Endothelial cell (in vitro differentiated cells): ENCODE measurements around the gene SRSF5. TPM values are rescaled to one million over a fixed set of nuclear protein-coding genes. Genes with fewer than 3 reads are reported as not detected.

ENCODE experiments used
- DNase-seq: peaks from one replicate; pipeline ENCODE4 v3.0.0; 2021; ENCODE audit warnings: low spot score
- H3K27ac Mint-ChIP-seq: one replicate; pipeline ENCODE4 v1.8.0; 2021; ENCODE audit warnings: mixed read lengths, inconsistent platforms; ENCODE audit not compliant: unreplicated experiment
- H3K27me3 Mint-ChIP-seq: one replicate; pipeline ENCODE4 v1.8.0; 2021; ENCODE audit warnings: mild to moderate bottlenecking, moderate library complexity, mixed read lengths, inconsistent platforms; ENCODE audit not compliant: unreplicated experiment
- H3K36me3 Mint-ChIP-seq: one replicate; pipeline ENCODE4 v1.8.0; 2021; ENCODE audit warnings: mild to moderate bottlenecking, low read depth, mixed read lengths, inconsistent platforms; ENCODE audit not compliant: unreplicated experiment
- H3K4me1 Mint-ChIP-seq: one replicate; pipeline ENCODE4 v1.8.0; 2021; ENCODE audit warnings: mild to moderate bottlenecking, mixed read lengths, inconsistent platforms; ENCODE audit not compliant: unreplicated experiment
- H3K4me3 Mint-ChIP-seq: one replicate; pipeline ENCODE4 v1.8.0; 2021; ENCODE audit warnings: mild to moderate bottlenecking, mixed read lengths, inconsistent platforms; ENCODE audit not compliant: unreplicated experiment
- H3K9me3 Mint-ChIP-seq: one replicate; pipeline ENCODE4 v1.8.0; 2021; ENCODE audit warnings: mixed read lengths, inconsistent platforms; ENCODE audit not compliant: unreplicated experiment
- CTCF ChIP-seq: fragments of 200-600 bp; sonication (generic); IDR thresholded peaks from one replicate; pipeline ENCODE4 v1.5.0; 2021; ENCODE audit warnings: antibody characterized with exemption; ENCODE audit not compliant: unreplicated experiment
- total RNA-seq: library from RNA; stranded (reverse); fragmentation: NEBNext Ultra II Directional; extraction: Animal tissue kit (Norgen Biotek cat#: 25700); gene quantifications from one replicate; pipeline ENCODE4 v1.2.1, GENCODE V29; 2021; ENCODE audit not compliant: unreplicated experiment

Gene SRSF5
- total RNA-seq, 1 donor from 2014 or later, result 241 TPM

GRCh38 chr14:69773571-69774276 is 6.8 kb downstream of the SRSF5 start:
- TF ChIP-seq CTCF, result no peak
- Mint-ChIP-seq H3K27me3 (peaks cover 7% of the 10 kb centered on the region), H3K9me3 (no peaks in the 10 kb centered on the region), H3K4me1 (peaks cover 12% of the 10 kb centered on the region), H3K27ac (no peak overlapping the region), H3K36me3 (peaks cover 64% of the 10 kb centered on the region), H3K4me3 (no peak overlapping the region)
- DNase-seq, result no peak

- no peak for TF ChIP-seq CTCF
- Mint-ChIP-seq H3K4me1 (peaks cover 3% of the 10 kb centered on the region), H3K36me3 (peaks cover 60% of the 10 kb centered on the region), H3K4me3 (no peak overlapping the region), H3K27ac (no peak overlapping the region), H3K27me3 (peaks cover 2% of the 10 kb centered on the region), H3K9me3 (no peaks in the 10 kb centered on the region)
- DNase-seq, result no peak
These were observed 8.1 kb downstream of the SRSF5 start for GRCh38 chr14:69775012-69775411.

GRCh38 chr14:69776875-69777453 is 10.0 kb downstream of the SRSF5 start:
- Mint-ChIP-seq H3K27me3 (peaks cover 2% of the 10 kb centered on the region), H3K36me3 (peaks cover 44% of the 10 kb centered on the region), H3K27ac (peak overlapping the region; percentile 9), H3K9me3 (no peaks in the 10 kb centered on the region), H3K4me1 (no peaks in the 10 kb centered on the region), H3K4me3 (peak overlapping the region; percentile 43)
- no peak for DNase-seq
- TF ChIP-seq CTCF, result no peak

GRCh38 chr14:69779088-69779487 is 12.1 kb downstream of the SRSF5 start:
- no peak for TF ChIP-seq CTCF
- H3K27ac Mint-ChIP-seq, result no peak overlapping the region
- H3K36me3 Mint-ChIP-seq, result peaks cover 31% of the 10 kb centered on the region
- no peak for DNase-seq
- no peaks in the 10 kb centered on the region for H3K9me3 Mint-ChIP-seq
- H3K27me3 Mint-ChIP-seq, result no peaks in the 10 kb centered on the region
- no peaks in the 10 kb centered on the region for H3K4me1 Mint-ChIP-seq
- H3K4me3 Mint-ChIP-seq, result no peak overlapping the region

GRCh38 chr14:69780092-69780491 is 13.2 kb downstream of the SRSF5 start:
- H3K27ac Mint-ChIP-seq, result no peak overlapping the region

More at GRCh38 chr14:69780092-69780491, 13.2 kb downstream of the SRSF5 start:
- H3K27me3 Mint-ChIP-seq, result no peaks in the 10 kb centered on the region
- no peak for DNase-seq
- no peak overlapping the region for H3K4me3 Mint-ChIP-seq
- no peaks in the 10 kb centered on the region for H3K9me3 Mint-ChIP-seq
- TF ChIP-seq CTCF, result no peak
- no peaks in the 10 kb centered on the region for H3K4me1 Mint-ChIP-seq
- H3K36me3 Mint-ChIP-seq, result peaks cover 27% of the 10 kb centered on the region
